K562 (cell line): ENCODE results near the gene YAE1. TPM values are rescaled to one million over a fixed set of nuclear protein-coding genes. Genes with fewer than 3 reads are reported as not detected.
A peak's percentile ranks its signal among the peaks of the same experiment; 100 is the strongest.

Experiments
- ARID1B ChIP-seq: fragments of 450-650 bp; IDR thresholded peaks from 2 replicates; pipeline ENCODE4 v1.6.1; 2016; ENCODE audit warnings: antibody characterized with exemption, mild to moderate bottlenecking, inconsistent platforms
- ATF1 ChIP-seq, 2 experiments: fragments of 450-650 bp in 1 of 2; IDR thresholded peaks; 2 replicates each; pipeline ENCODE4 v1.6.1; 2016; ENCODE audit warnings: missing compliant biosample characterization in 1 of 2, missing genetic modification characterization in 1 of 2
- BRD9 ChIP-seq: fragments of 450-650 bp; IDR thresholded peaks from 2 replicates; pipeline ENCODE4 v1.6.1; 2018; ENCODE audit warnings: low read depth; ENCODE audit not compliant: partially characterized antibody
- BRF1 ChIP-seq: IDR thresholded peaks from 3 replicates; pipeline ENCODE4 v1.6.1; 2011; ENCODE audit warnings: borderline replicate concordance, mild to moderate bottlenecking; ENCODE audit not compliant: insufficient read length; ENCODE audit errors: extremely low read depth
- C11orf30 ChIP-seq: fragments of 450-650 bp; IDR thresholded peaks from 2 replicates; pipeline ENCODE4 v1.6.1; 2016; ENCODE audit warnings: low read depth, mild to moderate bottlenecking
- DPF2 ChIP-seq: fragments of 450-650 bp; IDR thresholded peaks from 2 replicates; pipeline ENCODE4 v1.6.1; 2016
- KDM1A ChIP-seq, 2 experiments: fragments of 450-650 bp; IDR thresholded peaks; 2 replicates each; pipeline ENCODE4 v1.6.1; 2016; ENCODE audit warnings: mild to moderate bottlenecking in 2 of 2
- NEUROD1 ChIP-seq: fragments of 150-350 bp; IDR thresholded peaks from 2 replicates; pipeline ENCODE4 v1.6.1; 2014; ENCODE audit warnings: borderline replicate concordance, low read length, low read depth; ENCODE audit not compliant: partially characterized antibody
- NR2C1 ChIP-seq, 2 experiments: fragments of 450-650 bp; IDR thresholded peaks; 2 replicates each; pipeline ENCODE4 v1.6.1; 2017; ENCODE audit warnings: mild to moderate bottlenecking in 2 of 2, antibody characterized with exemption in 1 of 2, inconsistent platforms in 1 of 2, missing compliant biosample characterization in 1 of 2, missing genetic modification characterization in 1 of 2
- SAFB ChIP-seq: fragments of 200-400 bp; formaldehyde crosslinking; IDR thresholded peaks from 2 replicates; pipeline ENCODE4 v1.6.1; 2017; ENCODE audit warnings: low read depth, low read length, borderline replicate concordance
- SMC3 ChIP-seq: conservative IDR thresholded peaks from 2 replicates; pipeline ENCODE4 v1.6.1; 2011; ENCODE audit warnings: low read depth, low read length, improper control_type of control experiment; ENCODE audit not compliant: insufficient read depth
- SNAPC5 ChIP-seq: fragments of 250-450 bp; sonication (Bioruptor Pico); IDR thresholded peaks from 2 replicates; pipeline ENCODE4 v1.8.0; 2021; ENCODE audit warnings: moderate library complexity, mild to moderate bottlenecking, inconsistent platforms
- STAT6 ChIP-seq: sonication (generic); formaldehyde crosslinking; IDR thresholded peaks from 2 replicates; pipeline ENCODE4 v1.8.1; 2023; ENCODE audit warnings: mild to moderate bottlenecking, missing genetic modification reagents
- TAF7 ChIP-seq: fragments of 450-650 bp; IDR thresholded peaks from 2 replicates; pipeline ENCODE4 v1.6.1; 2016; ENCODE audit warnings: missing genetic modification characterization, missing compliant biosample characterization
- TARDBP ChIP-seq: fragments of 450-650 bp; IDR thresholded peaks from 2 replicates; pipeline ENCODE4 v1.6.1; 2016
- ZBTB9 ChIP-seq: fragments of 450-650 bp; formaldehyde crosslinking; IDR thresholded peaks from 2 replicates; pipeline ENCODE4 v1.4.0; 2020; ENCODE audit warnings: mild to moderate bottlenecking, moderate library complexity
- ZFP36 ChIP-seq: fragments of 150-350 bp; IDR thresholded peaks from 2 replicates; pipeline ENCODE4 v1.6.1; 2018; ENCODE audit warnings: low read length, low read depth; ENCODE audit not compliant: partially characterized antibody
- ZNF609 ChIP-seq: sonication (generic); formaldehyde crosslinking; IDR thresholded peaks from 2 replicates; pipeline ENCODE4 v1.8.1; 2023; ENCODE audit warnings: missing genetic modification reagents, mild to moderate bottlenecking, borderline replicate concordance
- polyA plus RNA-seq, 8 experiments: library from polyadenylated mRNA; depleted of rRNA in 4 of 8; stranded (reverse) in 5 of 8; unstranded in 3 of 8; fragments of >200 nt; fragmentation: Nextera tagmentation in 2 of 8; fragmentation: Illumina TruSeq in 1 of 8; extraction: Ambion mirVana in 2 of 8; extraction: Trizol in 1 of 8; gene quantifications; 2 replicates each; pipeline versions ENCODE4 v1.2.1 to v1.2.3, GENCODE V29; 2011 to 2014; ENCODE audit warnings: inconsistent platforms in 1 of 8, missing spikeins in 1 of 8
- total RNA-seq, 7 experiments: library from RNA; depleted of rRNA in 6 of 7; stranded (reverse); fragments of >200 nt in 6 of 7; fragmentation: Illumina TruSeq in 2 of 7; extraction: Trizol in 2 of 7; gene quantifications; 2 replicates each; pipeline versions ENCODE4 v1.2.1 to v1.2.3, GENCODE V29; 2011 to 2021; ENCODE audit warnings: low replicate concordance in 1 of 7

YAE1 gene
- total and polyA plus RNA-seq, 9 of the 15 experiments (the other 6 are each of a cell fraction or from before 2014, with no cell fraction given): 15.2 to 63.4 (median 30.1) TPM

GRCh38 chr7:39566023-39566921 lies at the start of gene YAE1 (continued):
- no peak for TF ChIP-seq STAT6
- no peak for TF ChIP-seq BRD9
- TF ChIP-seq KDM1A (IDR thresholded peaks at IDR 0.05): no peak
- no peak for TF ChIP-seq SMC3
- TF ChIP-seq NR2C1 (IDR thresholded peaks at IDR 0.05): peak; percentile 97
- TF ChIP-seq NR2C1 (tag; IDR thresholded peaks at IDR 0.05): peak; percentile 98
- TF ChIP-seq ZNF609 (CRISPR knock-in tag): no peak
- peak; percentile 70; the same call in 1 of the 2 replicates for TF ChIP-seq SAFB
- no peak for TF ChIP-seq BRF1
- TF ChIP-seq ARID1B: peak; percentile 10; the same call in 1 of the 2 replicates
- TF ChIP-seq ATF1 (CRISPR knock-in tag; IDR thresholded peaks at IDR 0.05): no peak
- TF ChIP-seq ATF1 (tag; IDR thresholded peaks at IDR 0.05): peak; percentile 73
- TF ChIP-seq DPF2: peak; percentile 51; the same call in 1 of the 2 replicates
- TF ChIP-seq C11orf30: peak; percentile 78
- peak; percentile 78 for TF ChIP-seq TAF7 (tag)
- TF ChIP-seq SNAPC5: no peak
- TF ChIP-seq NEUROD1: peak; percentile 44
- no peak for TF ChIP-seq TARDBP
- peak; percentile 68; the same call in 1 of the 2 replicates for TF ChIP-seq ZBTB9 (CRISPR knock-in tag)
- TF ChIP-seq ZFP36: no peak
